ENCODE measurements around the gene PICALM.
"Not testable (repeated sequence)": the region's sequence is repeated elsewhere in the genome, so short reads cannot be mapped to it uniquely, and the experiment has no call there.

PICALM gene

DNA sequence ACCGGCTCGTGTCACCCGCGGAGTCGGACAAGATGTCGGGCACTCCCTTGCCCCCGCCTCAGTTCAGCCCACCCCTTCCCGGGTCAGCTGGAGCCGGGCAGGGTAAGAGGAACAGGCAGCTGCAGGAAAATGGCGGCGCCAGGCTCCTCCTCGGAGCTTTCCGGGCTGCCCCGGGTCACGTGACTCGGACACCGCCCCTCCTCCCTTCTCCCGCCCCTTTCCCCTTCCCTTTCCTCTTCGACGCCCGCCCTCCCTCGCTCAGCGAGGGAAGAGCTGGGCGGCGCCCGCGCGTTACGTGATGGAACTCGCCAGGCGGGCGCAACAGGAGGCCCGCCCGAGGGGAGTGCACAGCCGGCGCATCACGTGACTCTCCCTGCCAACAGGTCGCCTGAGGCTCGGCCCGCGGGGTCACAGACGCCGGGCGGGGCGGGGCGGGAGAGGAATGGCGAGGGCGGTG lies at the start of gene PICALM:
Gene PICALM (minus strand): TSS at position 134 of the 457 bp plus-strand sequence. CDS start 304 bp downstream, outside the sequence.
- peak; percentile 99 for DNase-seq

GRCh38 chr11:86118253-86118652 lies 49.4 kb upstream of the PICALM start:
- no peak for DNase-seq

- DNase-seq = no peak
These were observed 48.8 kb upstream of the PICALM start for GRCh38 chr11:86117712-86118063.

DNA sequence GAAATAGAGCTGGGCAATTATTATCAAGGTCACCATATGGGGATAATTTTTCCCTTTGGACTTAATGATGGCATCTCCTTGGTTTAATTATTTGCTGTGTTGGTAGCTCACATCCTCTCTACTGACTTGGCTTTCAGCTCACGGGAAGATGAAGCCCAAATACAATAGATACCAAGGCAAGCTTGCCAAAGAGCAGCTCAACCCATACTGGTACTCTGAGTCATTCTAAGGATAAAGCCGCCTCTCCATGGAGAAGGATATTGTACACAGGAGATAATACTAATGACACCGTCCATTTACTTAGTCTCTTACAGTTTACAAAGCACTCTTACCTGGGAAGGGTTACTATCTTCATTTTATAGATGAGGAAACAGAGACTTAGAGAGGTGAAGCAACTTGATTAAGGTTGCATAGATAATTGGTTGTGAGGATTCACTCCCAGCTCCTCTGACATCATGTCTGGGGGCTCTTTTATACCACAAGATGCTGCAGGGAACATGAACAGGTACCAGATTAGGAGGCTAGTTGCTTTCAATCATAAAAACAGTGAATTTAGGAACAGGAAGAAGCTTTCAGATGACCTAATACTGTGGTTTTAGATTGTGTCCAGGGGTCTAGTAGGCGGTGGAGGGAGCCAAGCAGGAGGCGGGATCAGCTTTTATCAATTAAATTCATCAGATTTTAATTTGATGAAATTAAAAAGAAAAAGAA lies 48.3 kb upstream of the PICALM start:
- DNase-seq = peak; percentile 38

GRCh38 chr11:86116386-86116726 lies 47.5 kb upstream of the PICALM start:
- DNase-seq = peak; percentile 88

DNA sequence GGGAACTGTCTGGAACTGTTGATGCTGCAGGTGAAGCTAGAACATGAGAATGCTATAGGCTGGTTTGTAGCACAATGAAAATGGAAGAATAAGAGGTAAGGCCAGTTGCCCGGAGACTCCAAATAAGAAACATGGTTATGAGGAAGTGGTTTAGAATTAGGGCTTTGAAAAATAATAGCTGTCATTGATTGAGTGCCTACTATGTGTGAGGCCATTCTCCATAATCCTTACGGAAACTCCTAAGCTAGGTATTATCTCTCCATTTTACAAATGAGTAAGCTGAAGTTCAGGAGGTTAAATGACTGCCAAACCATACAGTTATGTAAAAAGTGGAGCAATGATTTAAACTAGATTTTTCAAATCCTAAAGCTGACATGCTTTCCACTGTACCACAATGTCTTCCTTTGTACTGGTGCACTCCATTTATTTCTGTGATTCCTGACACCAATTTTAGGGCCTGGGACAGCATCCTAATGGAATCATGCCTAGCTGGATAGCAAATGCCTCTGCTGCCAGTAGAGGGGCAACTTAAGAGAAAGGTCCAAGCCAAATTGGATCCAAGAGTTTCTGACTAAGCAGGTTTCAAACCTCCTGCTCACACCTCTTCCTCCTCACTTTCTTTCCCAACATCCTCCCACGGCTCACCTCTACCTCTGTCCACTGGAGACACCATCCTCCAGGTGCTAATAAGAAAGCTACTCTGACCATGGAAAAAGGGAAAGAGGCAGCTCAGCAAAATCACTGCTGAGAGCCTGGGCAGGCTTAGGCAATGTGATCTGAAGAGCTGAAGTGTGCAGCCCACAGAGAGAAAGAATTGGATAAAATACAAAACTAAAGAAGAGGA lies 46.9 kb upstream of the PICALM start:
- peak; percentile 25 for DNase-seq

DNA sequence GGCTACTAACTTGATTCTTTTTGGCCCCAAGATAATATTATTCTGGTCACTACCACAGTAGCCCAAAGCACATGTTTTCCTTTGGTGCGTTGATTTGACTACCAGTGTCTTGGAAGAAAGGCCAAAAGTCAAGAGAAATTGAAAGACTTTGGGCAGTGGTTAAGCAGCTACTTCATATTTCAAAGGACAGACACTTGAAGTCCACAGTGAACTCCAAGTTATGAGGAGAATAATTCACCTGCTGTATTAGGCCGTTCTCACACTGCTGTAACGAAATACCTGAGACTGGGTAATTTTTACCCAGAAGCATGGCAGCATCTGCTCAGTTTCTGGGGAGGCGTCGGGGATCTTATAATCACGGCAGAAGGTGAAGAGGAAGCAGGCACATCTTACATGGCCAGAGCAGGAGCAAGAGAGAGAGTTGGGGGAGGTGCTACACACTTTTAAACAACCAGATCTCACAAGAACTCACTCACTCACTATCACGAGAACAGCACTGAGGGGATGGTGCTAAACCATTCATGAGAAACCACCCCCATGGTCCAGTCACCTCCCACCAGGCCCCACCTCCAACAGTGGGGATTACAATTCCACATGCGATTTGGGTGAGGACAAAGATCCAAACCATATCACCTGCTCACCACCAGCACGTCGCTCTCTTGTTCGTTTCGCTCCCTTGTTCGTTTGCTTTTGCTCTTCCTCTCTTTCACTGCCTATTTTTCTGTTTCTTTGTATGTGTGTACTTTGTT lies 40.2 kb upstream of the PICALM start:
- no peak for DNase-seq

DNA sequence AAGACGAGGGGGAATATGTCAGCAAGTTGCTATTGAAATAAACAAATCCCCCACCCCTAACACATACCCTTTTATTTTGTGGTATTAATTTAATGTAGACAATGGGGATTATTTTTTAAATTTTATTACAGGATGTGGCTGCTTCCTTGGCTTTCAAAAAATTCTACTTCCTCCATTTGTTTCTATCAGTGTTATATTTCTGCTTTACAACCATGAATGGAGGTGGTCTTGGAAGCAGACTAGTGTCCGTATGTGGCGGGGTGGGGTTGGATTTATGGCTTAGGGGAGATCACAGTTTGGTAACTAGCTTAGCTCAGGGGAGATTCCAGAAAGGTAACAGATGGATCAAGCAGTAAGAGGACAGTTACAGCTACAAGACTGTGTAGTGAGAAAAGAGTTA lies 39.3 kb upstream of the PICALM start:
- DNase-seq = no peak

DNA sequence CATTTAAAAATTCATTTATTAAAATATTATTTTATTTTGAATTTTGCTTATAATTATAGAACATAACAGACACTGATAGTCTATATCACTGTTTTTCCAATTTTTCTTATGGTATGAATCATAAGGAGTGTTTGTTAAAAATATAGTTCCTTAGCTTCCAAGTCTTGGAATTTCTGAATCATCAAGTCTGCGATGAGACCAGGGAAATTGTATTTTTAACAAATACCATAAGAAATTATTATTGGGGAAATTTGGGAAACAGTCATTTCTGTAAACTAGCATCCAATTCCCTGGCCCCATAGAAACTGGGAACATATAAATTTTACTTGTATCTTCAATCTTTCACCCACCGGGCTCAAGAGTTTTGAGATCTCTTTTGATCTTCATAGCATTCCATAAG lies 38.0 kb upstream of the PICALM start:
- no peak for DNase-seq

DNA sequence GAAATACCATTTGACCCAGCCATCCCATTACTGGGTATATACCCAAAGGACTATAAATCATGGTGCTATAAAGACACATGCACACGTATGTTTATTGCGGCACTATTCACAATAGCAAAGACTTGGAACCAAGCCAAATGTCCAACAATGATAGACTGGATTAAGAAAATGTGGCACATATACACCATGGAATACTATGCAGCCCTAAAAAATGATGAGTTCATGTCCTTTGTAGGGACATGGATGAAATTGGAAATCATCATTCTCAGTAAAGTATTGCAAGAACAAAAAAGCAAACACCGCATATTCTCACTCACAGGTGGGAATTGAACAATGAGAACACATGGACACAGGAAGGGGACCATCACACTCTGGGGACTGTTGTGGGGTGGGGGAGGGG lies 37.1 kb upstream of the PICALM start:
- not testable (repeated sequence) for DNase-seq

DNA sequence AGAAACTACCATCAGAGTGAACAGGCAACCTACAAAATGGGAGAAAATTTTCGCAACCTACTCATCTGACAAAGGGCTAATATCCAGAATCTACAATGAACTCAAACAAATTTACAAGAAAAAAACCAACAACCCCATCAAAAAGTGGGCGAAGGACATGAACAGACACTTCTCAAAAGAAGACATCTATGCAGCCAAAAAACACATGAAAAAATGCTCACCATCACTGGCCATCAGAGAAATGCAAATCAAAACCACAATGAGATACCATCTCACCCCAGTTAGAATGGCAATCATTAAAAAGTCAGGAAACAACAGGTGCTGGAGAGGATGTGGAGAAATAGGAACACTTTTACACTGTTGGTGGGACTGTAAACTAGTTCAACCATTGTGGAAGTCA lies 36.7 kb upstream of the PICALM start:
- not testable (repeated sequence) for DNase-seq

- DNase-seq = no peak
These were observed 34.9 kb upstream of the PICALM start for GRCh38 chr11:86103808-86104207.

- DNase-seq = no peak
These were observed 33.1 kb upstream of the PICALM start for GRCh38 chr11:86101941-86102407.

DNA sequence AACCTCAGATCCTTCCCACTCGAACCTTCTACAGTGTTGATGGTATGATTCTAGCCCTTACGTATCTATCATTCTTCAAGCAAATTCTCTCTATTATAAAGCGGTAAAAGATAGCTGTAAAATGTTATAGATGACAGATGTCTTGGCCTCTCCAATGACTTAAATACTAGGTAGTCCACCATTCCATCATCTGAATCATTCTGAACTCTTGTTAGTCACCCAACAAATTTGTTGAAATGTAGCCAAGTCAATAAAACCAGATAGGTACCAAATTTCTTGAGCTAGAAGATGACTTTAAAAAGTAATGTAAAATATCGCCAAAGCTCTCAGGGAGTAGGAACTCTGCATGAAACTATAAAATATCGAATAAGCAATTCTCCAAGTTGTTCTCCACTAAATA lies 32.6 kb upstream of the PICALM start:
- no peak for DNase-seq

GRCh38 chr11:86099874-86100273 lies 31.0 kb upstream of the PICALM start:
- no peak for DNase-seq

DNA sequence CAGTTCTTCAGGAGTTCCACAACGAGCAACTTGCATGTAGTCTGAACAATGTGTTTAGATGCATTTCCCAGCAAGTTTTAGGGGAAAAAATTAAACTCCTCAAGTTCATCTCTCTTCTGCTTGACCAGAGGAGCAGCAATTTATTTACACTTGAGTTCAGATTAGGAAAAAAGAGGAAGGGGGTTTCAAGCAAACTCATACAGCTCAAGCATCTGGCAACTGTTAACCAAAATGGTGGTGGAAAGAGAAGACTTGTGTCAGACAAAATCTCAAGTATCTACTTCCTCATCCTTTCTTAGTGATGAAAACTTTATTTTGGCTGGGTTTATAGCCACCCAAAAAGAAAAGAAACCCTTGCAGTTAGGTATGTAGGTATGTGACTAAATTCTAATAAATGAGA lies 29.1 kb upstream of the PICALM start:
- DNase-seq = no peak

- no peak for DNase-seq
These were observed 22.7 kb upstream of the PICALM start for GRCh38 chr11:86091566-86091965.

DNA sequence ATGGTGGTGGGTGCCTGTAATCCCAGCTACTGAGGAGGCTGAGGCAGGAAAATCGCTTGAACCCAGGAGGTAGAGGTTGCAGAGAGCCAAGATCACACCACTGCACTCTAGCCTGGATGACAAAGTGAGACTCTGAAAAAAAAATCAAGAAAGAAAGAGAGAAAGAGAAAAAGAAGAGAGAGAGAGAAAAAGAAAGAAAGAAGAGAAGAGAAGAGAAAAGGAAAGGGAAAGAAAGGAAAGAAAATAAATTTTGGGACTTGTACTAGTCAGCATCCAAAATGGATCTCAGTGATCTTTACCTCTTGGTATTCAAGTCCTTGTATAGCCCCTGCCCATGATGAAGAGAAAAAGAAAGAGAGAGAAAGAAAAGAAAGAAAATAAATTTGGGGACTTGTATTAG lies 22.2 kb upstream of the PICALM start:
- DNase-seq = no peak

GRCh38 chr11:86089659-86090058 lies 20.8 kb upstream of the PICALM start:
- no peak for DNase-seq

DNA sequence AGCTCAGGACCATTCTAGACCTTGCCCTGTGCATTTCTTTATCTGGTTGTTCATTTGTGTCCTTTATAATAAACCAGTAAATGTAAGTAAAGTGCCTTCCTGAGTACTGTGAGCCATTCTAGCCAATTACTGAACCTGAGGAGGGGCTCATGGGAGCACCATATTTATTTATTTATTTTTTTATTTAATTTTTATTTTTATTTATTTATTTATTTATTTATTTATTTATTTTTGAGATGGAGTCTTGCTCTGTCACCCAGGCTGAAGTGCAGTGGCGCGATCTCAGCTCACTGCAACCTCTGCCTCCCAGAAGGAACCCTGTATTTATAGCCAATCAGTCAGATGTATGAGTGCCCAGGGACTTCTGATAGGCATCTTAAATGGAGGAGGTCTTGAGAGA lies 18.8 kb upstream of the PICALM start:
- DNase-seq = not testable (repeated sequence)

DNA sequence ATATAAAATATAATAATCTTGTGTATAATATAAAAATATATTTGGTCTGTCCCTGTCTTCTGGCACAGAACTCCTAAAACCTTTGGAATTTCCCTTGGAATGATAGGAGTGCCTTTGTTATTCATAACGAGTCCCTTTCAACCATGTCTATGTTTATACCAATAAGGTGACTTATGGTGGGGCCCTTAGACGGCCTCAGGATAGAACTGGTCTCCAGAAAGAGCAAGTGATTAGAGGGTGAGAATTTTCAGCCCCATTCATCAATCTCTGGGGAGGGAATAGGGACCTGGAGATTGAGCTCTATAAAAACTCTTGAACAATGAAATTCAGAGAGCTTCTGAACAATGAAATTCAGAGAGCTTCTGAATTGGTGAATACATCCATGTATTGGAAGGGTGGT lies 18.4 kb upstream of the PICALM start:
- no peak for DNase-seq

GRCh38 chr11:86081455-86081854 lies 12.6 kb upstream of the PICALM start:
- no peak for DNase-seq

DNA sequence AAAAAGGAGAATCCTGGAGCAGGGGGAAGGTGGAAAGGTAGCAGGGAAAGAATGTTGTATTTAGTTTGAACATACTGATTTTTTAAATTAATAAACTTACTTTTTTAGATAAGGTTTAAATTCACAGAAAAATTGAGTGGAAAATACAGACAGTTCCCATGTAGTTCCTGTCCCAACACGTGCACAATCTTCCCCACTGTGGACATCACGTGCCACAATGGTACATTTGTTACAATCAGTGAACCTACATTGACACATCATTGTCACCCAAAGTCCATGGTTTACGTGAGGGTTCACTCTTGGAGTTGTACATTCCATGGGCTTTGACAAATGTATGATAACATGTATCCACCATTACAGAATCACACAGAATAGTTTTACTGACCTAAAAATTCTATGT lies 10.5 kb upstream of the PICALM start:
- DNase-seq = no peak

DNA sequence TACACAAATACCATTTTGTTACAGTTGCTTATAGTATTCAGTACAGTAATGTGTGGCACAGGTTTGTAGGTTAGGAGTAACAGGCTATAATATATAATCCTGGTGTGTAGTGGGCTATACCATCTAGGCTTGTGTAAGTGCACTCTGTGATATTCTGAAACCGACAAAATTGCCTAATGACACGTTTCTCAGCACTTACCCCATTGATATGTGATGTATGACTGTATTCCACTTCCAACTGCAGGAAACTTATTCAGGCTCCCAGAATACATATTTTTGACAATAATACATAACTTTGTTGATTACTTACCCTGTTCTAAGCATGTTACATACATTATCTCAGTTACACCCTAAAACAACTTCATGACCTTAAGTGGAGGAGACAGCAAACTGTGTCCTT lies 5.1 kb upstream of the PICALM start:
- no peak for DNase-seq
